ENCODE data around the gene REX1BD. TPM values are rescaled to one million over a fixed set of nuclear protein-coding genes. Genes with fewer than 3 reads are reported as not detected.
"Not testable (repeated sequence)": the region's sequence is repeated elsewhere in the genome, so short reads cannot be mapped to it uniquely, and the experiment has no call there.

Gene REX1BD
- polyA plus RNA-seq, 12 donors, result 18.6 to 49.6 (median 23.9) TPM; not detected in 1

DNA sequence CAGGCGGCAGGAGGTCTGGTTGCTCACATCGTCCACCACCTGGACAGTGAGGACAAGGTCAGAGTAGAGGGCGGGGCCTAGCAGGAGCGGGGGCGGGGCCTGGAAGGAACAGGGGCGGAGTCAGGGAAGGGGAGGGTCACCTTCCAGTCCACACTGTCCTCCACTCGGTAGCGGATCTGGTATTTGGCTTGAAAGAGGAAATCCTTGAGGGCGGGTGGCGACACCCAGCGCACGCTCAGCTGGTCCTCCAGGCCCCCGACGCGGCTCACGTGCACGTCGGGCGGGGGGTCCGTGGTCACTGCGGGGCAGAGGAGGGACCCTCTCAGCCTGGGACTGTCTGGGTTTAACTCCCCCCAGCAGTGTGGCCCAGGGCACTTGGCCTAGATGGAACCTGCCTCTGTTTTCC lies 8.2 kb downstream of the REX1BD start:
- no peak for DNase-seq

DNA sequence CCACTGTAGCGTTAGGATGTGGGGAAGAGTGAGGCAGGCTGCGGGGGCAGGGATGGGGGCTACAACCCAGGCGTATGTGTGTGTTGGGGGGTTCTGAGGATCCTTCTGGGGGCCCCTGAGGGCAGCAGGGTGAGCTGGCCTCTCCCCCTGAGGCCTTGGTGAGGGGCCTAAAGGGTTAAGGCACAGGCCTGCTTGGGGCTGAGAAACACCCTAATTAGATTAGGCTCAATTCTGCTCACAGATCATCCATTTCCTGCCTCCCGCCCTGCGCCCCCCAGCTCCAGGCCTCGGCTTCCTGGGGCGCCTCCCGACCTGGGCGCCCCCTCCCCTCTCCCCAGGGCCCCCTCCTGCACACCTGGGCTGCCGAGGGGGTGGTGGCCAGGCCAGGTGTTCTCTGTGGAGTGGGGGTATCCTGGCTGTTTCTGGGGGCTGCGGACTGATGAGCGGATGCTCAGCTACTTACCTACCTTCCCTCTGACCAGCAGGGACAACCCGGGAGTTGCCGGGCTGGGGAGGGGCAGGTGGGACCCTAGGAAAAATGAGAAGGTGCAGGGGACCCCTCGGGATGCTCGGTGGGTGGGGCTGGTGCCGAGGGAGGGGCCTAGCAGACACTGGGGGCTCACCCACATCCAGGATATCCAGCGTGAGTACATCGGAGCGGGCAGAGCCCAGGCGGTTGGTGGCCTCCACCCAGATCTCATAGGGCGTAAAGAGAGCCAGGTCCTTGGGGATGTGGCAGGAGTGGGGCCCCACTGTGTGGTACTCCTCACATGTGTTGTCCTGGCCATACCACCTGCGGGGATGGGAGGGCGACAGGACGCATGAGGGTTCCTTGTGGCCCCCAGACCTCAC lies 9.4 kb downstream of the REX1BD start:
- no peak for DNase-seq

DNA sequence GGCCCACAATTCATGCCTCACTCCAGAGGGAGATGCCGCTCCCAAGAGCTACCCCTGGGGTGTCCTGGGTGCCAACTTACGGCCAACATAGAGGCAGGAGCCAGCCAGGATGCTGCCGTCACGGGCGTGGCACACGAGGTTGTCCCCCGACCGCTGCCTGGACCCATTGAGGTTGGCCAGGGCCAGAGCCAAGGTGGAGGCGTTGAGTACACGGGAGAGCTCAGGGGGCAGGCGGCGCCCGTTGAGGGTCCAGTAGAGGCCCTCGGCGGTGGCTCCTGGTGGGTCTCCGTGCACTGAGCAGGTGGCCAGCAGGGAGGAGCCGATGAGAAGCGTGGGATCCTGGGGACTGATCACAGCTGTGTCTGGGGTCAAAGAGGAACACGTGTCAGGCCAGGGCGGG lies 10.9 kb downstream of the REX1BD start:
- DNase-seq, result no peak

DNA sequence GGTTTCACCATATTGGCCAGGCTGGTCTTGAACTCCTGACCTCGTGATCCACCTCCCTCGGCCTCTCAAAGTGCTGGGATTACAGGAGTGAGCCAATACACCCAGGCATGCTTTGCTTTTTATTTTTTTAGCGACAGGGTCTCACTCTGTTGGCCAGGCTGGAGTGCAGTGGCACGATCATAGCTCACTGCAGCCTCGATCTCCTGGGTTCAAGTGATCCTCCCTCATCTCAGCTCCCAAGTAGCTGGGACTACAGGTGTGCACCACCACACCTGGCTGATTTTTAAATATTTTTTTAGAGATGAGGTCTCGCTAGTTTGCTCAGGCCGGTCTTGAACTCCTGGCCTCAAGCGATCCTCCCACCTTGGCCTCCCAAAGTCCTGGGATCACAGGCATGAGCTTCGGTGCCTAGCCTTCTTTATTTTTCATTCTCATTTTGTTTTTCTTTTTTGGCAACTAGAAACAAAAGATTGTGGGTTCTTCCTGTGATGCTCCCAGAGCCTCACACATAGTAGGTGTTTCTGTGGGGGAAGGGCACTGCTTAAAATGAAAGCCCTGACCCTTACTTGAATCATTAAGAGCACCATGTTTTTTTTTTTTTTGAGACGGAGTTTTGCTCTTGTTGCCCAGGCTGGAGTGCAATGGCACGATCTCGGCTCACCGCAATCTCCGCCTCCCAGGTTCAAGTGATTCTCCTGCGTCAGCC lies 12.2 kb downstream of the REX1BD start:
- not testable (repeated sequence) for DNase-seq

GRCh38 chr19:18601875-18602274 lies 13.3 kb downstream of the REX1BD start:
- no peak for DNase-seq

GRCh38 chr19:18603255-18603957 lies 14.8 kb downstream of the REX1BD start:
- DNase-seq, result no peak

DNA sequence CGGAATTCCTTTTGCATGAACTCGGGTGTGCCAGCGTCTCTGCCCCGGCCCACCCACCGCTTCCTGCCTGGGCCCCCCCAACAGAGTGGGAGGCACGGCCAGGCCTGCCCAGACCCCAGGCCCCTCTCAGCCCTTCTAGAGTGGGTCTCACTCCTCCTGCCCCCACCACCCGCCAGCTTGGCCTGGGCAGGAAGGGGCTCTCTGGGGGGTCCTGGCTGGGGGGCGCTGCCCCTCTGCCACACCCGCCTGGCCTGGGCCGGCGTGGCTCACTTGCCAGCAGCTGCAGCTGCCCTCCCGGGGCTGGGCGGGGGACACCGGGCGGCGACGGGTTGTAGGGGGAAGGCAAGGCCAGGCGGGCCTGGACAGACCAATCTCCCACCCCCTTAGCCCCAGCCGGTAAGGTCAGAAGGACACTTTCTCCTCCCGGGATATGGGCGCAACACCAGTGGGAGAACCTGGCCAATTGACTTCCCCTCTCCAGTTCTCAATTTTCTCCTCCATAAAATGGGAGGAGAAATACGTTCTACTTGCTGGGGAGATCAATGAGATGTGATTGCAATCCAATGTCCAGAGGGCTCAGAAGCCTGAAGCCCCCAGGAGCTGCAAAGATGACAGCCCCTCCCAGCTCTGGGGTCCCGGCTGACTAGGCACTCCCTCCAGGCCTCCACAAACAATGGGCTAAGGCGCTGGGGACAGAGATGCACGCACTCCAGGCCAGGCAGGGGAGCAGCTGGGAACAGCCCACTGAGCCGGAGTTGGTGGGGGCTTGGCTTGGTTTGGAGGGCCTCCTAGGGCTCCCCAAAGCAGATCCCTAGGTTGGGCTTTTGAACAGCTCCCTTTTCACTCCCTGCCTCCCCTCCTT lies 15.6 kb downstream of the REX1BD start:
- DNase-seq, result no peak

- no peak for DNase-seq
Observed at GRCh38 chr19:18604820-18605159, 16.2 kb downstream of the REX1BD start.

DNA sequence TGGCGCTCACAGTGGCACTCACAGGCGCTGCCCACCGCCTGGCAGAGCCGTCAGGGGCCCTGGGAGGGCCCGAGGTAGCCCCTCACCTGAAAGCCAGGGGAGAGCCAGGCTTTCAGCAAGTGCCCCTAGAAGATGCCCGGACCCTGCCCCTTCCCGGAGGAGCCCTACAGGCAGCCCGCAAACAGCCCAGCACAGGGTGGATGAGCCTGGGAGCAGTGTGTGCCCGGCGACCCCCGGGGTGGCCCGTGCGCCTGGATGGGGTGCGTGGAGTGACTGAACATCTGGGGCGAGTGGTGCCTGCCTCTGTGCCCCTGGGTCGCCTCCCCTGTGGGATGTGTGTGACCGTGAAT lies 16.6 kb downstream of the REX1BD start:
- no peak for DNase-seq

- no peak for DNase-seq
Observed at GRCh38 chr19:18605546-18606280, 17.1 kb downstream of the REX1BD start.

GRCh38 chr19:18606281-18607225 lies 18.0 kb downstream of the REX1BD start, which contains the start of gene CRLF1:
Gene CRLF1 (minus strand): TSS chr19:18606799. CDS start chr19:18606656, 143 bp downstream.
- DNase-seq, result no peak

- DNase-seq, result no peak
Observed at GRCh38 chr19:18607226-18608101, 18.9 kb downstream of the REX1BD start.

DNA sequence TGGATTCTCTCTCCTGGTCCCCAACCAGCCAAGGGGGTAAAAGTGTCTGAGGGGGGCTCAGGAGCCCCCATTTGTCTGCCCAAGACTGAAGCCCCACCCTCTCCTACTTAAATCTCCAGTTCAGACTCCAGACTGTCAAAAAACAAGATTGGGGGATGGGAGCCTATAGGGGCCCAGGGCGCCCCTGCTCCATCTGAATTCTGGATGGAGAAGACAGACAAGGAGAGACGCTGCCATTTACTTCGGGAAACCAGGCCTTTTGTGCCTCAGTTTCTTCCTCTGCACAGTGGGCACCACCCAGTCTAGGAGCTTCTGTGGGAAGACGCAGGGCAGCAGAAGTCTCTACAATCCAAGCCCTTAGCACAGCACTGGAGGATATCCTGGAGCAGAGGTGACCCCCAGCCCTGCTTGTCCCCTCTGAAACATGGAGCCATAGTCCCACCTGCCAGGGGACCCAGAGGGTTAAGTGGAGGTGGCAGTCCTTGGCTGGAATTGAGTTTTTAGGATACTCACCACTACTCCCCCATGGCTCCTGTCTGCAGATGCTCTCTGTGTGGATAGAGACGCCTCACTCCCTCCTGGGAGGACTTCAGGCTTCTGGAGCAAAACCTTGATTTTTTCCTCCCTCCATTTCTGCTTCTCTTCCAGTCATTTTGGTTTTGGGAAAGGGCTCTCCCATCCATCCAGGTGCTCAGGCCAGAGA lies 19.7 kb downstream of the REX1BD start:
- DNase-seq, result no peak

- no peak for DNase-seq
Observed at GRCh38 chr19:18608805-18609716, 20.5 kb downstream of the REX1BD start.

DNA sequence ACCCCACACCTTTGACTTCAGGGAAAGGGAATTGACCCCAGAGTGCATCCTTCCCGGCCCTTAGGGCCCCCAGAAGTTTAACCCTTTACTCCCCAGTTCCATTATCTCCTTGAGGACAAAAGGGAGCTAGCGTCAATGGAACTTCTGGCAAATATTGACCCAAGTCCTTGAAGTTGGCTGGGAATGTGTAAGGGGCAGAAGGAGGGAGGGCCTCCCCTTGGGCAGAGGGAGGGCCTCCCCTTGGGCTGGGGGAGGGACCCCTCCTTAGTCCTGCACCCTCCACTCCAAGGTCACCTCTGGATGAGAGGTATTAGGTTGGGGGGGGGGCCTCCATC lies 21.1 kb downstream of the REX1BD start:
- no peak for DNase-seq

- DNase-seq, result no peak
Observed at GRCh38 chr19:18610245-18610555, 21.6 kb downstream of the REX1BD start.
